DOHH2 (cell line): ENCODE results near the gene RGS7.

Source experiments
- EZH2phosphoT487 ChIP-seq: fragments of 200-600 bp; sonication (generic); IDR thresholded peaks from 2 replicates; pipeline ENCODE4 v1.6.1; 2017; ENCODE audit warnings: borderline replicate concordance, mild to moderate bottlenecking, antibody characterized with exemption, low read length, moderate library complexity, mixed read lengths
- TF ChIP-seq, protein P1 (sequence below): fragments of 200-600 bp; sonication (generic); IDR thresholded peaks from one replicate; pipeline ENCODE4 v1.5.1; 2014; ENCODE audit warnings: antibody characterized with exemption, mild to moderate bottlenecking, low read depth, low read length; ENCODE audit not compliant: poor library complexity, severe bottlenecking

DNA sequence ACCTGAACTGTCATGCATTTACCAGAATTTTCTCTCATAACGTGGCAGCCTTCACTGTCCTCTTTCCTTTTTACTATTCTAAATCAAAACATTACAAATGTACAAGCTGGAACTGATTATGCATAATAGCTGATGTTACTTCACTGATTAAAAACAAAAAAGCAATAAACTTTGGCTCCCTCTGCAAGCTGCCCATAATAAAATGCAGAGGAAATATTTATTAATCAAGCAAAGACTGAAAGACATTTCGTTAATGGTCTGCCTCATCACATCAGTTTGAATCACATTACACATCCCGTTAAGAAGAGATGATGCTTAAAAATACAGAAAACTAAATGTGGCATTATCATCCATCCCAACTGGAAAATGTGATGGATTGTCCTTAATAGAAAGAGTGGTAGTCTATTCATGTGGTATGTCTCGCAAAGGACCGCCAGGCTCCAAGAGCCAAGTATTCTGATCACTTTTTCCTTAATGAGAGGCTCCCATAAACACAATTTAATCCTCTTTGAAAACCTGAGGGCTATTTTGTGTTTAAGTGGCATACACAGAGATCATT, 225.3 kb downstream of the RGS7 start:
- TF ChIP-seq, protein P1, sequence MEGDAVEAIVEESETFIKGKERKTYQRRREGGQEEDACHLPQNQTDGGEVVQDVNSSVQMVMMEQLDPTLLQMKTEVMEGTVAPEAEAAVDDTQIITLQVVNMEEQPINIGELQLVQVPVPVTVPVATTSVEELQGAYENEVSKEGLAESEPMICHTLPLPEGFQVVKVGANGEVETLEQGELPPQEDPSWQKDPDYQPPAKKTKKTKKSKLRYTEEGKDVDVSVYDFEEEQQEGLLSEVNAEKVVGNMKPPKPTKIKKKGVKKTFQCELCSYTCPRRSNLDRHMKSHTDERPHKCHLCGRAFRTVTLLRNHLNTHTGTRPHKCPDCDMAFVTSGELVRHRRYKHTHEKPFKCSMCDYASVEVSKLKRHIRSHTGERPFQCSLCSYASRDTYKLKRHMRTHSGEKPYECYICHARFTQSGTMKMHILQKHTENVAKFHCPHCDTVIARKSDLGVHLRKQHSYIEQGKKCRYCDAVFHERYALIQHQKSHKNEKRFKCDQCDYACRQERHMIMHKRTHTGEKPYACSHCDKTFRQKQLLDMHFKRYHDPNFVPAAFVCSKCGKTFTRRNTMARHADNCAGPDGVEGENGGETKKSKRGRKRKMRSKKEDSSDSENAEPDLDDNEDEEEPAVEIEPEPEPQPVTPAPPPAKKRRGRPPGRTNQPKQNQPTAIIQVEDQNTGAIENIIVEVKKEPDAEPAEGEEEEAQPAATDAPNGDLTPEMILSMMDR: no peak
- TF ChIP-seq EZH2phosphoT487: no peak
